GM12874 (cell line): ENCODE results near the gene SLC10A2.

ENCODE experiments used
- CTCF ChIP-seq: IDR thresholded peaks from 2 replicates; pipeline ENCODE4 v1.5.1; 2011; ENCODE audit warnings: low read depth, mild to moderate bottlenecking, control low read depth, low read length, moderate library complexity; ENCODE audit not compliant: insufficient read depth

The SLC10A2 gene

GRCh38 chr13:103099722-103100293 is 33.6 kb upstream of the SLC10A2 start:
- TF ChIP-seq CTCF, result no peak

GRCh38 chr13:103098535-103098934 is 32.3 kb upstream of the SLC10A2 start:
- TF ChIP-seq CTCF, result no peak

- TF ChIP-seq CTCF, result no peak
Observed at GRCh38 chr13:103097366-103097928, 31.2 kb upstream of the SLC10A2 start.

GRCh38 chr13:103087275-103087674 is 21.1 kb upstream of the SLC10A2 start:
- TF ChIP-seq CTCF, result no peak

GRCh38 chr13:103081435-103081834 is 15.2 kb upstream of the SLC10A2 start:
- no peak for TF ChIP-seq CTCF

- TF ChIP-seq CTCF, result no peak
Observed at GRCh38 chr13:103078158-103078557, 11.9 kb upstream of the SLC10A2 start.

GRCh38 chr13:103068836-103069235 is 2.6 kb upstream of the SLC10A2 start:
- no peak for TF ChIP-seq CTCF
